ENCODE measurements around the gene UQCC2.

- TF ChIP-seq CTCF (IDR thresholded peaks at IDR 0.05) (no peak), POLR2A (IDR thresholded peaks at IDR 0.05) (no peak)
These were observed 6.5 kb upstream of the UQCC2 start for GRCh38 chr6:33717934-33718455.
